Peyer's patch (tissue), 4 donors: ENCODE measurements around the gene CDH8. TPM values are rescaled to one million over a fixed set of nuclear protein-coding genes. Genes with fewer than 3 reads are reported as not detected.

Source experiments
- DNase-seq, 3 donors: peaks; one replicate each; pipeline ENCODE4 v3.0.0-alpha.2; 2017 to 2019
- H3K27ac ChIP-seq, 4 donors: fragments of 200-600 bp; sonication (generic); one replicate each; pipeline ENCODE4 v1.5.1; 2016 to 2019
- H3K27me3 ChIP-seq, 2 donors: fragments of 200-600 bp; sonication (generic); one replicate each; pipeline ENCODE4 v1.5.1; 2019
- H3K36me3 ChIP-seq, 3 donors: fragments of 200-600 bp; sonication (generic); one replicate each; pipeline ENCODE4 v1.5.1; 2016 to 2019
- H3K4me1 ChIP-seq, 4 donors: fragments of 200-600 bp; sonication (generic); one replicate each; pipeline ENCODE4 v1.5.1; 2016 to 2019
- H3K4me3 ChIP-seq, 4 donors: fragments of 200-600 bp; sonication (generic); 1 replicate in 3 of 4; 2 replicates in 1 of 4; pipeline ENCODE4 v1.5.1; 2016 to 2019; ENCODE audit warnings: mild to moderate bottlenecking in 1 of 4
- H3K9me3 ChIP-seq, 4 donors: fragments of 200-600 bp; sonication (generic); one replicate each; pipeline ENCODE4 v1.5.1; 2016 to 2019; ENCODE audit warnings: mild to moderate bottlenecking in 1 of 4
- CTCF ChIP-seq, 6 experiments: fragments of 450-650 bp in 4 of 6; fragments of 200-600 bp in 2 of 6; sonication (generic) in 1 of 6; IDR thresholded peaks; one replicate each; pipeline ENCODE4 v1.5.1; 2017 to 2019; ENCODE audit warnings: antibody characterized with exemption in 6 of 6, mild to moderate bottlenecking in 3 of 6, moderate library complexity in 1 of 6
- POLR2A ChIP-seq, 2 donors: fragments of 450-650 bp; IDR thresholded peaks; one replicate each; pipeline ENCODE4 v1.5.1; 2017; ENCODE audit warnings: antibody characterized with exemption in 2 of 2, mild to moderate bottlenecking in 2 of 2, moderate library complexity in 2 of 2
- total RNA-seq, 4 donors: library from RNA; depleted of rRNA; stranded (reverse); fragments of >200 nt; gene quantifications; one replicate each; pipeline ENCODE4 v1.1.0, GENCODE V29; 2016

CDH8 gene
- total RNA-seq, 4 donors from 2014 or later = not detected

DNA sequence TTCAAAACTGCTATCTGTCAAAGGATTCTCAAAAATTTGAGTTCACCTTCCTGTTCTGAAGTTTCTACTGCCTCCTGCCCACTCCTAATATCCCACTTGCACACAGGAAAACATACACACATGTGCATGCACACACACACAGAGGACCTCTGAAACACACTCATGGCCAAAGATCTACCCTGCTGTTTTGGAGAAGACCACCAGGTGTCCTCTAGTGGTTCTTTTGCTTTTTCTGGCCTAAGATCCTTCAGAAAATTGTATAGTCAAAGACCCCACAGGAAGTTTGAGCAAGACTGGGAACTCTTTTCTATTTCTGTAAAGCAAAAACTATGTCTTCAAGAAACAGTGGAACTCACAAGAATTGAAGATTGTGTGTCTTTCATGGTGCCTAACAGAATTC is 90.2 kb downstream of the CDH8 start:
- no peak for DNase-seq
- Histone ChIP-seq H3K4me1 (no peaks in the 10 kb centered on the region), H3K9me3 (no peaks in the 10 kb centered on the region), H3K27me3 (no peaks in the 10 kb centered on the region), H3K27ac (no peak overlapping the region), H3K36me3 (no peaks in the 10 kb centered on the region), H3K4me3 (no peak overlapping the region)
- TF ChIP-seq CTCF (IDR thresholded peaks at IDR 0.05) (no peak), POLR2A (IDR thresholded peaks at IDR 0.05) (no peak)

DNA sequence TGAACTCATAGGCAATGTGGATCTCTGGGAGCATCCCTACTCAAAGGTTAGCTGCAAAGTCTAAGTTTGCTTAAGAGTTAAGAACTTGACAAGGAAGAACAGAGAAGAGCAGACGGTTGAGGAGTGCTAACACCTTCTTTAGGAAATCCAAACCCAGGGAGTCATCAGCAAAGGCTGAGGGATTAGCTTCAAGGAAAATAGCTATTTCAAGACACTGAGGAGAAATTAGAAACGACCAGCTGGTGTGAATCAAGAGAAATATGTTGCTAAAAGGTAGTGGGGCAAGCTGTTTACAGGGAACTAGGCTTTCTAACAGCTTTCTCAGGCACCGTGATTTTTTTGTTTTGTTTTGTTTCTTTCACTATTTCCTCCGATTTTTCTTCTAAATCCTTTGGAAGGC is 90.7 kb downstream of the CDH8 start:
- no peaks in the 10 kb centered on the region for H3K36me3 ChIP-seq
- no peaks in the 10 kb centered on the region for H3K4me1 ChIP-seq
- H3K9me3 ChIP-seq = no peaks in the 10 kb centered on the region
- TF ChIP-seq CTCF (IDR thresholded peaks at IDR 0.05) (no peak), POLR2A (IDR thresholded peaks at IDR 0.05) (no peak)
- no peaks in the 10 kb centered on the region for H3K27me3 ChIP-seq
- no peak overlapping the region for H3K27ac ChIP-seq
- H3K4me3 ChIP-seq = no peak overlapping the region
- no peak for DNase-seq

DNA sequence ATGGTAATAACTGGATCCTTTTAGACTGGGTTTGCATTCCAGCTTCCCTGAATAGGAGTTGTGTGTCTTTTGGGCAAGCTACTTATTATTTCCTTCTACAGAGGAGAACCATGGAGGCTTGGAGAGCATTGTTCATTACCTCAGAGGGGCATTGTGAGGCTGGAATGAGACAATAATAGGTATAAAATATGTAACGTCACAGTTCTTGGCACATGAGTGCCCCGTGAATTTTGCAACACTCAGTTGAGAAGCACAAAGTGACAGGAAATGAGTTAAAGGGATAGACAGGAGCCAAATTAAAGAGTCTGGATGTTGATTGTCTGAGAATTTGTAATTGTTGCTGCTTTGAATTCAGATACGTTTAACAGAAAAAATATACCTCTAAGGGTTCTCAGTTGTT is 92.2 kb downstream of the CDH8 start:
- H3K4me3 ChIP-seq = no peak overlapping the region
- H3K36me3 ChIP-seq = no peaks in the 10 kb centered on the region
- H3K27me3 ChIP-seq = no peaks in the 10 kb centered on the region
- TF ChIP-seq POLR2A (IDR thresholded peaks at IDR 0.05) (no peak), CTCF (IDR thresholded peaks at IDR 0.05) (no peak)
- no peak overlapping the region for H3K27ac ChIP-seq
- no peaks in the 10 kb centered on the region for H3K4me1 ChIP-seq
- DNase-seq = no peak
- no peaks in the 10 kb centered on the region for H3K9me3 ChIP-seq

- Histone ChIP-seq H3K27me3 (no peaks in the 10 kb centered on the region), H3K27ac (no peak overlapping the region), H3K4me1 (no peaks in the 10 kb centered on the region), H3K4me3 (no peak overlapping the region), H3K9me3 (no peaks in the 10 kb centered on the region), H3K36me3 (no peaks in the 10 kb centered on the region)
- TF ChIP-seq POLR2A (IDR thresholded peaks at IDR 0.05) = no peak
- TF ChIP-seq CTCF (IDR thresholded peaks at IDR 0.05) = no peak
- DNase-seq = no peak
Observed at GRCh38 chr16:61940611-61941010, 95.6 kb downstream of the CDH8 start.

GRCh38 chr16:61937646-61938045 is 98.6 kb downstream of the CDH8 start:
- DNase-seq = no peak
- Histone ChIP-seq H3K9me3 (no peaks in the 10 kb centered on the region), H3K27ac (no peak overlapping the region)

More at GRCh38 chr16:61937646-61938045, 98.6 kb downstream of the CDH8 start:
- no peak for TF ChIP-seq POLR2A (IDR thresholded peaks at IDR 0.05)
- TF ChIP-seq CTCF (IDR thresholded peaks at IDR 0.05) = no peak
- H3K27me3 ChIP-seq = no peaks in the 10 kb centered on the region
- no peaks in the 10 kb centered on the region for H3K4me1 ChIP-seq
- no peaks in the 10 kb centered on the region for H3K36me3 ChIP-seq
- H3K4me3 ChIP-seq = no peak overlapping the region
